Astrocyte of the hippocampus (primary cell): ENCODE data around the gene ESYT2.
A peak's percentile ranks its signal among the peaks of the same experiment; 100 is the strongest.

ENCODE experiments used
- DNase-seq: peaks from one replicate; pipeline ENCODE4 v3.0.0; 2011; ENCODE audit warnings: low read depth, low spot score

The ESYT2 gene

GRCh38 chr7:158804335-158804734, 25.0 kb downstream of the ESYT2 start:
- no peak for DNase-seq

- DNase-seq: no peak
Observed at GRCh38 chr7:158803367-158803969, 25.8 kb downstream of the ESYT2 start.

- DNase-seq: peak; percentile 71
Observed at GRCh38 chr7:158802535-158803366, 26.6 kb downstream of the ESYT2 start.

GRCh38 chr7:158798741-158799140, 30.6 kb downstream of the ESYT2 start:
- no peak for DNase-seq

GRCh38 chr7:158796667-158797066, 32.6 kb downstream of the ESYT2 start:
- no peak for DNase-seq

GRCh38 chr7:158795272-158795671, 34.0 kb downstream of the ESYT2 start:
- DNase-seq: no peak

GRCh38 chr7:158791107-158791506, 38.2 kb downstream of the ESYT2 start:
- DNase-seq: no peak

GRCh38 chr7:158789842-158790241, 39.5 kb downstream of the ESYT2 start:
- no peak for DNase-seq

GRCh38 chr7:158786898-158787297, 42.4 kb downstream of the ESYT2 start:
- DNase-seq: no peak

GRCh38 chr7:158784270-158784669, 45.0 kb downstream of the ESYT2 start:
- DNase-seq: no peak

GRCh38 chr7:158783595-158783994, 45.7 kb downstream of the ESYT2 start:
- no peak for DNase-seq

- peak; percentile 29 for DNase-seq
Observed at GRCh38 chr7:158782761-158783401, 46.4 kb downstream of the ESYT2 start.

- no peak for DNase-seq
Observed at GRCh38 chr7:158781974-158782664, 47.2 kb downstream of the ESYT2 start.

- no peak for DNase-seq
Observed at GRCh38 chr7:158781217-158781973, 47.9 kb downstream of the ESYT2 start.

GRCh38 chr7:158779061-158780000, 50.0 kb downstream of the ESYT2 start:
- DNase-seq: no peak

GRCh38 chr7:158778471-158778870, 50.8 kb downstream of the ESYT2 start:
- DNase-seq: no peak

- DNase-seq: no peak
Observed at GRCh38 chr7:158777793-158778192, 51.5 kb downstream of the ESYT2 start.

GRCh38 chr7:158776474-158776873, 52.8 kb downstream of the ESYT2 start:
- no peak for DNase-seq

GRCh38 chr7:158774952-158775351, 54.4 kb downstream of the ESYT2 start:
- no peak for DNase-seq

- no peak for DNase-seq
Observed at GRCh38 chr7:158772916-158773315, 56.4 kb downstream of the ESYT2 start.
